SK-N-SH treated with all-trans-retinoic acid at 6 μM for 48 hours (cell line): ENCODE data around the gene ROBO1.
A peak's percentile ranks its signal among the peaks of the same experiment; 100 is the strongest.

ENCODE experiments used
- ATAC-seq: fragments of 200-7000 bp; cut with Tn5 transposase; 3 replicates; pipeline ENCODE4 v1.9.1; 2020; ENCODE audit warnings: mild to moderate bottlenecking, moderate library complexity
- ARNTL ChIP-seq: fragments of 450-650 bp; formaldehyde crosslinking; IDR thresholded peaks from 2 replicates; pipeline ENCODE4 v1.5.0; 2020; ENCODE audit warnings: low read depth, mild to moderate bottlenecking, moderate library complexity, borderline replicate concordance
- BACH2 ChIP-seq: fragments of 250-450 bp; sonication (Bioruptor Pico); IDR thresholded peaks from 2 replicates; pipeline ENCODE4 v1.9.0; 2021; ENCODE audit warnings: mild to moderate bottlenecking, borderline replicate concordance
- CREB5 ChIP-seq: fragments of 250-450 bp; sonication (Bioruptor Pico); IDR thresholded peaks from 2 replicates; pipeline ENCODE4 v1.5.1; 2020; ENCODE audit warnings: low read depth, mild to moderate bottlenecking, moderate library complexity
- CSDC2 ChIP-seq: fragments of 250-450 bp; sonication (Bioruptor Pico); IDR thresholded peaks from 2 replicates; pipeline ENCODE4 v1.5.0; 2020; ENCODE audit warnings: mild to moderate bottlenecking, moderate library complexity
- CSRNP3 ChIP-seq: fragments of 250-450 bp; sonication (Bioruptor Pico); IDR thresholded peaks from 2 replicates; pipeline ENCODE4 v1.5.1; 2021; ENCODE audit warnings: mild to moderate bottlenecking, moderate library complexity
- ESRRG ChIP-seq: fragments of 250-450 bp; sonication (Bioruptor Pico); IDR thresholded peaks from 2 replicates; pipeline ENCODE4 v1.6.1; 2021; ENCODE audit warnings: mild to moderate bottlenecking
- ISL1 ChIP-seq: fragments of 250-450 bp; sonication (Bioruptor Pico); IDR thresholded peaks from 2 replicates; pipeline ENCODE4 v2.1.2; 2022; ENCODE audit warnings: mild to moderate bottlenecking, moderate library complexity
- PATZ1 ChIP-seq: fragments of 250-450 bp; sonication (Bioruptor Pico); IDR thresholded peaks from 2 replicates; pipeline ENCODE4 v1.8.0; 2020; ENCODE audit warnings: mild to moderate bottlenecking, moderate library complexity, borderline replicate concordance
- POU6F1 ChIP-seq: fragments of 250-450 bp; sonication (Bioruptor Pico); IDR thresholded peaks from 2 replicates; pipeline ENCODE4 v1.8.0; 2021; ENCODE audit warnings: low read depth, mild to moderate bottlenecking, moderate library complexity, borderline replicate concordance
- PPARA ChIP-seq: fragments of 250-450 bp; sonication (Bioruptor Pico); IDR thresholded peaks from 2 replicates; pipeline ENCODE4 v1.5.0; 2020; ENCODE audit warnings: mild to moderate bottlenecking, borderline replicate concordance
- RARB ChIP-seq: fragments of 250-450 bp; sonication (Bioruptor Pico); IDR thresholded peaks from 2 replicates; pipeline ENCODE4 v1.8.0; 2021; ENCODE audit warnings: mild to moderate bottlenecking, moderate library complexity
- SNAI2 ChIP-seq: fragments of 250-450 bp; sonication (Bioruptor Pico); IDR thresholded peaks from 2 replicates; pipeline ENCODE4 v1.5.0; 2020; ENCODE audit warnings: mild to moderate bottlenecking, moderate library complexity
- TCF4 ChIP-seq: fragments of 250-450 bp; sonication (Bioruptor Pico); IDR thresholded peaks from 2 replicates; pipeline ENCODE4 v1.8.0; 2021; ENCODE audit warnings: mild to moderate bottlenecking, moderate library complexity, borderline replicate concordance
- TOX ChIP-seq: fragments of 250-450 bp; sonication (Bioruptor Pico); IDR thresholded peaks from 2 replicates; pipeline ENCODE4 v1.8.0; 2021; ENCODE audit warnings: mild to moderate bottlenecking, moderate library complexity, borderline replicate concordance
- TSHZ2 ChIP-seq: fragments of 250-450 bp; sonication (Bioruptor Pico); IDR thresholded peaks from 2 replicates; pipeline ENCODE4 v1.5.0; 2020; ENCODE audit warnings: mild to moderate bottlenecking, moderate library complexity
- ZC3H10 ChIP-seq: fragments of 250-450 bp; sonication (Bioruptor Pico); IDR thresholded peaks from 2 replicates; pipeline ENCODE4 v1.5.1; 2021; ENCODE audit warnings: mild to moderate bottlenecking, moderate library complexity
- ZFP3 ChIP-seq: fragments of 250-450 bp; sonication (Bioruptor Pico); IDR thresholded peaks from 2 replicates; pipeline ENCODE4 v1.5.0; 2020; ENCODE audit warnings: mild to moderate bottlenecking, moderate library complexity
- ZFP30 ChIP-seq: fragments of 450-650 bp; formaldehyde crosslinking; IDR thresholded peaks from 2 replicates; pipeline ENCODE4 v1.5.0; 2022; ENCODE audit warnings: mild to moderate bottlenecking, moderate library complexity
- ZNF565 ChIP-seq: fragments of 450-650 bp; formaldehyde crosslinking; conservative IDR thresholded peaks from 2 replicates; pipeline ENCODE4 v1.5.0; 2020; ENCODE audit warnings: low read depth, mild to moderate bottlenecking, moderate library complexity
- ZNF70 ChIP-seq: fragments of 450-650 bp; formaldehyde crosslinking; IDR thresholded peaks from 2 replicates; pipeline ENCODE4 v1.5.0; 2020; ENCODE audit warnings: mild to moderate bottlenecking, moderate library complexity
- ZNF8 ChIP-seq: fragments of 450-650 bp; formaldehyde crosslinking; IDR thresholded peaks from 2 replicates; pipeline ENCODE4 v1.5.0; 2020; ENCODE audit warnings: mild to moderate bottlenecking, moderate library complexity

ROBO1 gene

GRCh38 chr3:79019137-79019923 is 748.5 kb downstream of the ROBO1 start:
- ATAC-seq: peak; percentile 88
- no peak for TF ChIP-seq SNAI2
- TF ChIP-seq CSRNP3 (CRISPR knock-in tag): no peak
- TF ChIP-seq ARNTL: no peak
- TF ChIP-seq ESRRG (CRISPR knock-in tag): no peak
- no peak for TF ChIP-seq ZFP3 (CRISPR knock-in tag)
- TF ChIP-seq ISL1 (CRISPR knock-in tag): no peak
- no peak for TF ChIP-seq CSDC2
- no peak for TF ChIP-seq POU6F1
- no peak for TF ChIP-seq ZFP30 (CRISPR knock-in tag)
- no peak for TF ChIP-seq TCF4
- TF ChIP-seq TSHZ2 (CRISPR knock-in tag): no peak
- TF ChIP-seq RARB (CRISPR knock-in tag): no peak
- no peak for TF ChIP-seq BACH2 (CRISPR knock-in tag)
- no peak for TF ChIP-seq PPARA (CRISPR knock-in tag)
- TF ChIP-seq ZNF8 (CRISPR knock-in tag): no peak

- no peak for TF ChIP-seq SNAI2
- TF ChIP-seq CSRNP3 (CRISPR knock-in tag): no peak
- TF ChIP-seq ESRRG (CRISPR knock-in tag): no peak
- no peak for TF ChIP-seq ZC3H10 (CRISPR knock-in tag)
- ATAC-seq: peak; percentile 71
Observed at GRCh38 chr3:79018671-79019136, 749.1 kb downstream of the ROBO1 start.

- TF ChIP-seq PATZ1 (CRISPR knock-in tag): no peak
- TF ChIP-seq POU6F1: no peak
- no peak for TF ChIP-seq ZNF70 (CRISPR knock-in tag)
- no peak for TF ChIP-seq ZNF565 (CRISPR knock-in tag)
- no peak for TF ChIP-seq CREB5
- TF ChIP-seq ZFP3 (CRISPR knock-in tag): no peak
- TF ChIP-seq TOX (CRISPR knock-in tag): no peak
- no peak for TF ChIP-seq ZC3H10 (CRISPR knock-in tag)
- peak; percentile 6 for ATAC-seq
Observed at GRCh38 chr3:79018265-79018664, 749.5 kb downstream of the ROBO1 start.
